ENCODE measurements around the gene CARMIL1.
"Not testable (repeated sequence)": the region's sequence is repeated elsewhere in the genome, so short reads cannot be mapped to it uniquely, and the experiment has no call there.

CARMIL1 gene

GRCh38 chr6:25277386-25277785 lies 1.8 kb upstream of the CARMIL1 start:
- DNase-seq (ENCODE audit: low read depth in 2 of 3, low spot score in 2 of 3), result no peak

GRCh38 chr6:25277857-25278256 lies 1.3 kb upstream of the CARMIL1 start:
- DNase-seq (ENCODE audit: low read depth in 2 of 3, low spot score in 2 of 3), result no peak

DNA sequence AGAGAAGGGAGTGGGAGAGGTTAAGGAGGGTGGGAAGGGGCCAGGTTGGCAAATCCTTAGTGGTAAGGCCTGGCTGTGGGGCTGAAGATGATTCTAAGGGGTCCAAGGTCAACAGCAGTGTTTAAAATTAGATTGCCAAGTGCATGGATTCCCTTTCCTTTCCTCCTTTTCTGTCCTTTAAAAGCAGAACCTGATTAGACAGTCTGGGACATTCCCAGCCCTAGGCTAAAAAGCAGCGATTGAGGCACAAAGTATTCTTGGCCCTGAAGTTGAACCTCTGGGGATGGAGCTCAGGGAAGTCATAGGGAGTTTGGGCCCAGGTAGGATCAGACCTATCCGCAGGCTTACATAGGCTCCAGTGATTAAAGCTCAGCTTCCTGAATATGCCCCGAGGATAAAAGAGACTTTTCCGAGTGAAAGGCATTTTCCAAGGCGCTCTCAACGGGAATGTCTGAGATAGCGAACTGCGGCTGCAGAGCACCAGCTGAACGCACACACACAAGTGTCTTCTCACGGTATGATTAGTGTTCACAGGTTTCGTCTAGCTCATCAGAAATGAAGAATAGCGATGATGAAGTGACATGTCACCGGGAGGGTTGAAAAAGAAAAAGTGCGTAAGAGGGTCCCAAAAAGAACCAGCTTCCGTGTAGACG lies 787 bp upstream of the CARMIL1 start:
- DNase-seq (ENCODE audit: low read depth in 2 of 3, low spot score in 2 of 3), result no peak

DNA sequence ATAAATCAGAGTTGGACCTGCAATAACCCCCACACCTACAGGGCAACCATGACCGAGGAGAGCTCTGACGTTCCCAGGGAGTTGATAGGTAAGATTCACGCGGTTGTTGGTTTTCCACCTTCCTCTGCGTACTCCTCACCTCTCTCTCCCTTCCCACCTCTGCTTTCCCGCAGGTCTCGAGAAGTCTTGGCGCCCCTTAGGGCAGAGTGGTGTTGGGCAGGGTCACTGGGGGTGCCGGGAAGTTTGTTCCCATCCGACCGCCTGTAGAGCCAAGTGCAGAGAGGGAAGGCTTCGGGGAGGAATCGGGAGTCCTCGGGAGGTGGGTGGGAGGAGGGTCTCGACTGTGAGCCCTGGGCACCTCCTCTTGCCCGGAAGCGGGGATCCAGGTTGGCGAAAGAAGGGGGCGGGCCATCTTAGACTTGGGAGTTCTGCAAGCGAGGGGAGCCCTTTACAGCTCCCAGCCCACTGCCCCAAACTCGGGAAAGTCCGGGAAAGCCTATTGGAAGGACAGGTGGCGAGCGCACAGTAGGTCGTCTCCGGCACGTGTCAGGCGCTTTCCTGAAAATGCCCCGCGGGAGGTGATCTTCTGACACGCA lies 672 bp downstream of the CARMIL1 start:
- no peak for DNase-seq (ENCODE audit: low read depth in 2 of 3, low spot score in 2 of 3)

- no peak for DNase-seq (ENCODE audit: low read depth in 2 of 3, low spot score in 2 of 3)
Observed at GRCh38 chr6:25280344-25281074, 1.3 kb downstream of the CARMIL1 start.

DNA sequence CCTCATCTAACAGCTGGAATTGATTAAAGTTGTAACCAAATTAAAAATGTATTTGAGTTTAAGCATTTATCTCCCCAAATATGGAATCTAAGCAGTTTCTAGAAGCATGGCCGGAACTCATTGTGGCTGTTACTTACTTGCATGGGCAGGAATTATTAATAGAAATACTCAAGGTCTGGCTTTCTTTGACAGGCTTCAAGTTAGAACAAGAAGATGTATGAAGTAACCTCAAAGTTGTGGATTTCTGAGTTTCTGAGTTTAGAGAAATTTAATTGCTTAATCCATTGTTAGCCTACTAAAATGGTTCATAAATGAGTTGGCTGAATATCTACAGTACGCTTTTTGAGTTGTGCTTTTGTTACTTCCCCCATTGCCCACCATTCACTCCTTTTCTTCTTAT lies 7.7 kb downstream of the CARMIL1 start:
- no peak for DNase-seq (ENCODE audit: low read depth in 2 of 3, low spot score in 2 of 3)

GRCh38 chr6:25287941-25288340 lies 8.8 kb downstream of the CARMIL1 start:
- DNase-seq (ENCODE audit: low read depth in 2 of 3, low spot score in 2 of 3), result no peak

- no peak for DNase-seq (ENCODE audit: low read depth in 2 of 3, low spot score in 2 of 3)
Observed at GRCh38 chr6:25288518-25288917, 9.3 kb downstream of the CARMIL1 start.

DNA sequence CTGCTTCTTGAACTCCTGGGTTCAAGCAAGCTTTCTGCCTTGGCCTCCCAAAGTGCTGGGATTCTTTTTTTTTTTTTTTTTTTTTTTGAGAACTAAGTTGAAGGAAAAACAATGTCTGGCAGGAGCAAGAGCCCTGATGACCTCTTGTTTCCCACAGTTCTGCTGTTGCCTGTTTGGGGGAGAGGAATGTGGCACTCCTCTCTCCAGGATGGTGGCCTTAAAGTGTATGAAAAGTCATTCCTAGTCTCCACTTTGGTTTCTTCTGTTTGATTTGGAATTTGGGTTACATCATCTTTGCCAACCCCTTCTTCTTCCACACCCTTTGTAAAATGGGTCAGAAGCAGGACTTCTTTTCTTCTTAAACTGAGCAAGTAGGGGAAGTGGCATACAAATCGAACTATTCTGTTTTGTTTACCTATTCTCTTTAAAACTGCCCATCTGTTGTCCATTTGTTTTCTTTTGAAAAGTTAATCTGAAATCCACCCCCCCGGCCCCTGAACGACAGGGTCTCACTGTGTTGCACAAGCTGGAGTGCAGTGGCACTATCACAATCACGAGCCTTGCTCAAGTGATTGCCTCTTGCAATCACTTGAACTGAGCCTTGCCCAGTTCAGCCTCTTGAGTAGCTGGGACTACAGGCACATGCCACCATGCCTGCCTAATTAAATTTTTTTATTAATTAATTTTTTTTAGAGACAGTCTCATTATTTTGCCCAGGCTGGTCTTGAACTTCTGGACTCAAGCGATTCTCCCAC lies 11.3 kb downstream of the CARMIL1 start:
- DNase-seq (ENCODE audit: low read depth in 2 of 3, low spot score in 2 of 3), result no peak

DNA sequence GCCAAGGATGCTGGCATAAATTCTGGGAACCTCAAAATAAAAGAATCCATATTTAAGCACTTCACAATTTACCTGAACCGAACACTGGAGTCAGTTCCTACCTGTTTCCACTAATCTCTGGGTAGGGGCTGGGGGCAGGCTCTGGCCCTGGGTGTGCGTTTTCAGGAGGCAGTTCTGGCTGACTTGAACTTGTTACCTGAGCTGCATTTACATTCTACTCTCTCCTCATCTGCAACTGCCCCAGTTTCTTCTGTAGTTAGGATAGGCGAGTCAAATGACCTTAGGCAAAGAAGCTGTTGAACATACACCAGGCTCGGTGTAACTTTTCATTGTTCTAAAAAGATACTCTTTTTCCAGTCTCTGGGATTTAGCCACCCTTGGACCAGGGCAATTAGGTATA lies 13.2 kb downstream of the CARMIL1 start:
- no peak for DNase-seq (ENCODE audit: low read depth in 2 of 3, low spot score in 2 of 3)

DNA sequence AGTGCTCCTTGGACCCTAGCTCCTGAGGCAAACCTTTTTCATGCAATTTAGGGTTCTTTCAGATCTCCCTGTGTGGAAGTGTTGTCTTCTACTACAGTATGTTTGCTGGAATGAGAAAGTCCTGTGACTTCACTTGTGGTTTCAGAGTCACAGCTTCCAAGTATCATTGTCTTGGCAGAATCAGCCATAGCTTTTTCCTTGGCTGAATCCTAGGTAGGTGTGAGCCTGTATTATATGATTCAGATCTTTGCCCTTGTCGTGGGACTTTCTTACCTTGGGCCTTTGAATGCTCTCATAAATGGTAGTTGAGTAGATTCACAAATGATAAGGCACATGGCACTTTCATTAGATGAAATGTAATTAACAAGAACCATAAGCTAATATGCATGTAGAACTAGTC lies 16.5 kb downstream of the CARMIL1 start:
- DNase-seq (ENCODE audit: low read depth in 2 of 3, low spot score in 2 of 3), result no peak

- DNase-seq (ENCODE audit: low read depth in 2 of 3, low spot score in 2 of 3), result no peak
Observed at GRCh38 chr6:25296217-25296905, 17.2 kb downstream of the CARMIL1 start.

- DNase-seq (ENCODE audit: low read depth in 2 of 3, low spot score in 2 of 3), result no peak
Observed at GRCh38 chr6:25297039-25297441, 17.9 kb downstream of the CARMIL1 start.

DNA sequence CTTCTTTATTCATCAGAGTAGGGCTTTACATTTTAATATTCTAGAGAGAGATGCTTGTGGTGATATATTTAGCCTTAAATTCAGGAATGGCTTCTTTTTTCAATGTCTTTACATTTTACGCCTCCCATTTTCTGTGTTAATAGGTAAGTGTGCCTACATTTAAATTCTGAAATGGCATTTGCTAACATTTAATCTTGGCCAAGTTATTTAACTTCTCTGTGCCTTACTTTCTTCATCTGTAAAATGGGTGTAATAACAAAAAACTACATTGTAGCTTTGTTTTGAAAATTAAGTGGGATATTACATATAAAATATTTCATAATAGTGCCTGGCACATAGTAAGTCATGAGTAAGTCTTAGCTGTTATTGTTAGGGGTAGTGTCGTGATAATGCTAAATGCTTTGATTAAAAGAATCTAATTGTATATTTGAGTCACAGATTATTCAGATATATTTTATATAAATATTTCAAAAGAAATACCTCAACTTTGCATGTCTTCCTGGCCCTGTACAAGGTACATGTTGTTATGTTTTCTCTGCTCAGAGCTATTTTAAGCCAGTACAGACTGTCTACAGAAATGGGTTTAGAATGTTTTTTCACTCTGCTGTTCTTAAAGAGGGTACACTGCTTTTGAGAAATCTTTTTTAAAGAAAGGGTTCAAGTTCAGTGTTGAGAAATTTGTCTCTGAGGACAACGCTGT lies 18.8 kb downstream of the CARMIL1 start:
- DNase-seq (ENCODE audit: low read depth in 2 of 3, low spot score in 2 of 3), result no peak

DNA sequence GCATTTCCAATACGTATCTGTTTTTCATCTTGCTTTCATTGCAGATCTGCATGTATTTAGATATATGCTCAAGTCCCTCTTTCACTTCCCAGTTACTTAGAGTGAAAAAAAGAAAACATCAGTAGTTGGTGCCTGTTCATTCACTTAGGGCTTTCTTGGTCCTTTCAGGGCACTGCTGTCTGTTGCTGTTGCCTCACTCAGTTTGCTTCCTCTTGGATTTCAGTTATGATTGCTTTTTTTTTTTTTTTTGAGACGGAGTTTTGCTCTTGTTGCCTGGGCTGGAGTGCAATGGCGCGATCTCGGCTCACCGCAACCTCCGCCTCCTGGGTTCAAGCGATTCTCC lies 19.3 kb downstream of the CARMIL1 start:
- not testable (repeated sequence) for DNase-seq (ENCODE audit: low read depth in 2 of 3, low spot score in 2 of 3)

DNA sequence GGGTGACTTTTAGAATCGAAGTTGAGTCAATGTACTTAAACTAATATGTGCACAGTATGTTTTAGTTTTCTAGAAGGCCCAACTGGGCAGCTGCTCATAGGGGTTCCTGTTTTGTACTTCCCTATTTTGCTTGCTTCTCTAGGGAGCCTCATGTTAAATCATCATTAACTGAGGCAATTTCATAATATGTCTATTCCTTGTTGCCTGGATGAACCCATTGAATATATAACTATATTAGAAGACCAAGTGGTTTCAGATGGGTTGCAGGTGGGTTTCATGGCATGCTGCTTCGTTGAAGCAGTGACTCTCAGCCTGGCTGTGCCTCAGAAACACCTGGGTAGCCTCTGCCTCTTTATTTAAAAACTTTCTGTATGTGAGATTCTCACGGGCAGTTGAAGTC lies 22.2 kb downstream of the CARMIL1 start:
- DNase-seq (ENCODE audit: low read depth in 2 of 3, low spot score in 2 of 3), result no peak

- no peak for DNase-seq (ENCODE audit: low read depth in 2 of 3, low spot score in 2 of 3)
Observed at GRCh38 chr6:25302151-25302550, 23.0 kb downstream of the CARMIL1 start.

GRCh38 chr6:25302677-25303128 lies 23.5 kb downstream of the CARMIL1 start:
- DNase-seq (ENCODE audit: low read depth in 2 of 3, low spot score in 2 of 3), result no peak

- DNase-seq (ENCODE audit: low read depth in 2 of 3, low spot score in 2 of 3), result no peak
Observed at GRCh38 chr6:25303254-25303653, 24.1 kb downstream of the CARMIL1 start.

- no peak for DNase-seq (ENCODE audit: low read depth in 2 of 3, low spot score in 2 of 3)
Observed at GRCh38 chr6:25306379-25306778, 27.2 kb downstream of the CARMIL1 start.

Data from activated CD8-positive, alpha-beta memory T cell treated with anti-CD3 and anti-CD28 coated beads for 48 hours (primary cell).